Measurements from ENCODE around the gene GOLGA6L10.
"Not testable (repeated sequence)": the region's sequence is repeated elsewhere in the genome, so short reads cannot be mapped to it uniquely, and the experiment has no call there.

GOLGA6L10 gene

GRCh38 chr15:82301296-82302016 is 47.8 kb downstream of the GOLGA6L10 start:
- in situ Hi-C loops (cut with HindIII; ENCODE audit: low sequenced_read_pairs): no loop called here

GRCh38 chr15:82300883-82301282 is 48.4 kb downstream of the GOLGA6L10 start:
- in situ Hi-C loops (cut with HindIII; ENCODE audit: low sequenced_read_pairs): no loop called here

GRCh38 chr15:82300326-82300725 is 48.9 kb downstream of the GOLGA6L10 start:
- in situ Hi-C loops (cut with HindIII; ENCODE audit: low sequenced_read_pairs): not testable (repeated sequence)

- in situ Hi-C loops (cut with HindIII; ENCODE audit: low sequenced_read_pairs): not testable (repeated sequence)
These were observed 49.8 kb downstream of the GOLGA6L10 start for GRCh38 chr15:82299511-82299914.

GRCh38 chr15:82298520-82298919 is 50.8 kb downstream of the GOLGA6L10 start:
- in situ Hi-C loops (cut with HindIII; ENCODE audit: low sequenced_read_pairs): no loop called here

GRCh38 chr15:82298032-82298431 is 51.2 kb downstream of the GOLGA6L10 start:
- in situ Hi-C loops (cut with HindIII; ENCODE audit: low sequenced_read_pairs): no loop called here

GRCh38 chr15:82297546-82297945 is 51.7 kb downstream of the GOLGA6L10 start:
- in situ Hi-C loops (cut with HindIII; ENCODE audit: low sequenced_read_pairs): no loop called here

GRCh38 chr15:82294061-82294690 is 55.1 kb downstream of the GOLGA6L10 start:
- in situ Hi-C loops (cut with HindIII; ENCODE audit: low sequenced_read_pairs): no loop called here

GRCh38 chr15:82292271-82292670 is 57.0 kb downstream of the GOLGA6L10 start:
- in situ Hi-C loops (cut with HindIII; ENCODE audit: low sequenced_read_pairs): no loop called here

Measured in endothelial cell of hepatic sinusoid (primary cell).